ENCODE results near the gene MLST8.

GRCh38 chr16:2234813-2235170 lies 29.5 kb downstream of the MLST8 start:
- TF ChIP-seq RAD21 (IDR thresholded peaks at IDR 0.05; ENCODE audit: low read depth) (no peak), CEBPB (IDR thresholded peaks at IDR 0.05) (no peak), CREB1 (IDR thresholded peaks at IDR 0.05; ENCODE audit: low read depth) (no peak), EP300 (IDR thresholded peaks at IDR 0.05; ENCODE audit: borderline replicate concordance) (no peak), REST (IDR thresholded peaks at IDR 0.05; ENCODE audit: low read depth) (no peak), MAX (IDR thresholded peaks at IDR 0.05) (no peak), NFIC (IDR thresholded peaks at IDR 0.05) (no peak), TCF12 (IDR thresholded peaks at IDR 0.05; ENCODE audit: low read depth) (no peak), TAF1 (IDR thresholded peaks at IDR 0.05; ENCODE audit: low read depth) (no peak), YY1 (IDR thresholded peaks at IDR 0.05; ENCODE audit: low read depth) (no peak)

Data from Ishikawa (cell line).